ENCODE data around the gene RER1. TPM values are rescaled to one million over a fixed set of nuclear protein-coding genes. Genes with fewer than 3 reads are reported as not detected.

The RER1 gene
- polyA plus RNA-seq, 1 donor: 70.7 TPM

- no peak for DNase-seq (ENCODE audit: low read depth)
Measured at GRCh38 chr1:2445162-2445822, 53.7 kb downstream of the RER1 start.

GRCh38 chr1:2445823-2446215, 54.2 kb downstream of the RER1 start:
- no peak for DNase-seq (ENCODE audit: low read depth)

GRCh38 chr1:2446394-2446793, 54.8 kb downstream of the RER1 start:
- no peak for DNase-seq (ENCODE audit: low read depth)

DNA sequence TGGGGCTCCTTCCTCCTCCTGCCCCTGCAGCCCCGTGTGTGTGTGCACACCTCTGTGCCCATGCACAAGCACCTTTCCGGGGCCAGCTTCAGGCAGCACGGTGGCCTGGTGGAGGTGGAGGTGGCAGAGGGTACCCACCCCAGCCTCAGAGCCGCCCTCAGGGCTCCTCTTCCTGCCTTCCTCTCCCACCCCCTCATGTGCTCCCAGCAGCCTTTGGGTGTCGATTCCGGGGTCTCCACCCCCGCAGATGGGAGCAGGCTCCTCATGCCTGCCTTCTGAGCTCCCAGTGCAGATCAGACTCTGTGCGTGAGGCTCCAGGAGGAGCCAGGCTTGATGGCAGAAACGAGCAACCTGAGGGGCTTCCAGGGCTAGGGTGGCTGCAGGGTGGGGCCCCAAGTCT, 55.2 kb downstream of the RER1 start:
- DNase-seq (ENCODE audit: low read depth): no peak

DNA sequence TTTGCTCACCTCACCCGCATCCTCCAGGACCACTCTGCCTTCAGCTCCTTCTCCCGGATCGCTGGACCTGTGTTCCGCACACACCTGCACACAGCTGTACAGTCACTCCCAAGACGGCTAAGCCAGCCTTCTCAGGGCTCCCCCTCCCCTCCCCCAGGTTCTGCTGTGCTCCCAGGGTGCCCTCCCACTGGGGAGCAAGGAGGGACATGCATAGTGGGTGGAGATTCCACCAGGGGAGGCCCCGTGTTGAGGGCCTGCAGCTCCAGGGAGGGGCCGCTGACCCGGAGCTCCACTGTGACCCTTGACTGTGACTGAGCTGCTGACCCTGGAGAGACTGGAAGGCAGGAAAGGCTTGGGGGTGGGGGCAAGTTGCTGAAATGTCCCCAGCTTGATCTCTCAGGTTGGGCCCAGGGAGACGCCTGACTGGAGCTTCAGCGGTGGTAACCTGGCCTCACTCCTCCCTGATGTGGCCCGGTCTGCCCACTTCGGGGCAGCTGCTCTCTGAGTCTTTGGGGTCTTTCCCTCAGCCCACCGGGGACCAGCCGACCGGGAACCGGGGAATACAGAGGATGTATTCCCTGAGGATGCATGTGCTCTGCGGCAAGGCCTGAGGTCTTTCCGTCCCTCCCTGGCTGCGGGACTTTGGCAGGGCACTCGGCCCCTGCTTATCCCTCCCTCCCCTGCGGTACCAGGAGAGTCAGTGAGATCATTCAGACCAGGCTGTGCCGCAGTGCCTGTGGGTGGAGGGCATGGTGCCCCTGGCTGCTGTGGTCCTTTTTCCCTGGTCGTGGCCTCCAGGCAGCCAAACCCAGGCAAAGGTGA, 55.8 kb downstream of the RER1 start:
- DNase-seq (ENCODE audit: low read depth): no peak

- DNase-seq (ENCODE audit: low read depth): no peak
Measured at GRCh38 chr1:2448098-2448445, 56.4 kb downstream of the RER1 start.

GRCh38 chr1:2449636-2450454, 58.2 kb downstream of the RER1 start:
- no peak for DNase-seq (ENCODE audit: low read depth)

DNA sequence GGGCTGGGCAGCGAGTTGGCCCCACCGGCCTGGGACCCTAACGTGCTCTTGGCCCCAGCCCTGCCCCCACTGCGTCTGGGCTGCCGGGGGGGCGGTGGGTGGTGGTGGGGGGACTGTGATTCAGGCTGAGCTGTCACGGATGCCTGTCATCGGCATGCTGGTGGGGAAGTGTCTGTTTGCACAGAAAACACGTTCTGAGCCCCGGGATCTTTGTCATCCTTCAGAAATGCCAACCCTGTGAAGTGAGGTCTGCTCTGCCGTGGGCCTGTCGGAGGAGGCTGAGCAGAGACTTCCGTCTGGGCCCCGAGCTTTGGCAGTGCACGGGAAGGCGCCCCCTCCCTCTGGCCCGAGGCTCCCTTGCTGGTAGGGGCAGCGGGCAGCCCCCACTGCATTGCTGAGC, 60.1 kb downstream of the RER1 start:
- no peak for DNase-seq (ENCODE audit: low read depth)

DNA sequence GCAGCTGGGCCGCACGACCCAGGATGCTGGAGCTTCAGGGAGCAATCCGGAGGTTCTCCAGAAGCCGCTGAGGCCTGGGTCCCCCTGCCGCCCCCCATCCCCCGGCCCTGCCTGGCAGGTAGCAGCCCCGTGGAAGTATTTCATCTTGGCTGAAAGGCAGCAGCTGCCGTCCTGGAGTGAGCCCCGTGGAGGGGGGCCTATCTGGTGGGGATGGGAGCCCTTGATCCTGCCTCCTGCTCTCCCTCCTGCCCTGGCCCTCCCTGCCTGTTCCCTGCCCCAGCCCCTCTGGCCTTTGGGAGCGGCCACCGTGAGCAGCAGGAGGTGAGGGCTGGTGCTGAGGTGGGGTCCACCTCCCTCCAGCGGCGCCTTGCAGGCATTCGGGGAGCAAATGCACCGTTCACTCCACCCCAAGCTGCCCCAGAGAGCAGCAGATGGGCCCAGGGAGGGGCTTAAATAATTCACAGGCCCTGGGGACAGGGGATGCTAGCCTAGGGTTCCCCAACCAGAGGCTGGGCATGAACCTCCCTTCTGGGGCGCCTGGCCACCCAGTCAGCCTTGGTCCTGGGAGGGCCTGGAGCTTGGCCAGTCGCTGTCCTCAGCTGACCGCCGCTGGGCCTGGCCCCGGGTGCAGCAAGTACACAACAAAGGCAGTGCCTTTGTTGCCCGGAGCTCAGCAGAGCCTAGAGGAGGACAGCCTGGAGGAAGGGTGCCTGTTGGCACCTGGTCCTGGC, 60.7 kb downstream of the RER1 start:
- DNase-seq (ENCODE audit: low read depth): no peak

DNA sequence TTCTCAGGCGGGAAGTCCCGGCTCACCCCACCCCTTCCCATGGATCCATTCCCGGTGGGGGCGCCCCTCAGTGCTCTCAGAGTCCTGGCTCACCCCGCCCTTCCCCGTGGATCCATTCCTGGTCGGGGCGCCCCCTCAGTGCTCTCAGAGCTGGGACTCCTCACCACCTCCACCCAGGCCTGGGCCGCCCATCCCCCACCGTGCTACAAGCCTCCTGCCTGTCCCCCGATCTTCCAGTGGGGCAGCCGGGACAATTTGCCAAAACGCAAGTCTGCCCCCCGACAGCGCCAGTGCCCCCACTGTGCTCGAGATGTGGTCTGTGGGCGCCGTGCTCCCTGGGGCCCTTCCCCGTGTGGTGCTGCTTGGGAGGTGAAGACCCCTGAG, 61.3 kb downstream of the RER1 start:
- DNase-seq (ENCODE audit: low read depth): no peak

- DNase-seq (ENCODE audit: low read depth): no peak
Measured at GRCh38 chr1:2454227-2454626, 62.6 kb downstream of the RER1 start.

Other genes starting within 250 kb of the RER1 start
- 42.0 TPM for gene FAAP20, start 197.1 kb upstream of the RER1 start, polyA plus RNA-seq (ENCODE audit: insufficient read length)
- 53.8 TPM for gene SKI, start 163.5 kb upstream of the RER1 start, polyA plus RNA-seq (ENCODE audit: insufficient read length)
- 6.7 TPM for gene MORN1, start 287 bp upstream of the RER1 start, polyA plus RNA-seq (ENCODE audit: insufficient read length)
- gene PEX10, start 20.7 kb downstream of the RER1 start, polyA plus RNA-seq (ENCODE audit: insufficient read length): 18.0 TPM
- 0.63 TPM for gene PLCH2, start 84.4 kb downstream of the RER1 start, polyA plus RNA-seq (ENCODE audit: insufficient read length)
- gene PANK4, start 134.8 kb downstream of the RER1 start, polyA plus RNA-seq (ENCODE audit: insufficient read length): 22.1 TPM
- gene HES5, start 138.4 kb downstream of the RER1 start, polyA plus RNA-seq (ENCODE audit: insufficient read length): 0.56 TPM
- gene TNFRSF14, start 164.5 kb downstream of the RER1 start, polyA plus RNA-seq (ENCODE audit: insufficient read length): 11.2 TPM
- gene PRXL2B, start 194.9 kb downstream of the RER1 start, polyA plus RNA-seq (ENCODE audit: insufficient read length): 21.4 TPM
- gene MMEL1, start 241.2 kb downstream of the RER1 start, polyA plus RNA-seq (ENCODE audit: insufficient read length): 0.39 TPM